Right ventricle myocardium inferior (tissue), 1 donor: ENCODE data around the gene RGL3. TPM values are rescaled to one million over a fixed set of nuclear protein-coding genes. Genes with fewer than 3 reads are reported as not detected.
A peak's percentile ranks its signal among the peaks of the same experiment; 100 is the strongest.
"Not testable (repeated sequence)": the region's sequence is repeated elsewhere in the genome, so short reads cannot be mapped to it uniquely, and the experiment has no call there.

Source experiments
- ATAC-seq: fragments of 200-7000 bp; cut with Tn5 transposase; one replicate; pipeline ENCODE4 v1.9.1; 2020; ENCODE audit warnings: mild to moderate bottlenecking, moderate library complexity
- DNase-seq: peaks from one replicate; pipeline ENCODE4 v3.0.0; 2021; ENCODE audit errors: missing footprints
- intact Hi-C: fragments of 100-400 bp; cut with DNase I; formaldehyde crosslinking; loops from one replicate; pipeline ENCODE4 v1.11.0; 2022
- total RNA-seq: library from RNA; stranded (reverse); fragmentation: NEBNext Ultra II Directional; extraction: Animal tissue kit (Norgen Biotek cat#: 25700); gene quantifications from one replicate; pipeline ENCODE4 v1.2.1, GENCODE V29; 2021
- donor health status: DM: no; HTN: yes; CAD: no; lungs with severe emphysema.

The RGL3 gene
- total RNA-seq, 1 donor from 2014 or later, result 10.5 TPM

DNA sequence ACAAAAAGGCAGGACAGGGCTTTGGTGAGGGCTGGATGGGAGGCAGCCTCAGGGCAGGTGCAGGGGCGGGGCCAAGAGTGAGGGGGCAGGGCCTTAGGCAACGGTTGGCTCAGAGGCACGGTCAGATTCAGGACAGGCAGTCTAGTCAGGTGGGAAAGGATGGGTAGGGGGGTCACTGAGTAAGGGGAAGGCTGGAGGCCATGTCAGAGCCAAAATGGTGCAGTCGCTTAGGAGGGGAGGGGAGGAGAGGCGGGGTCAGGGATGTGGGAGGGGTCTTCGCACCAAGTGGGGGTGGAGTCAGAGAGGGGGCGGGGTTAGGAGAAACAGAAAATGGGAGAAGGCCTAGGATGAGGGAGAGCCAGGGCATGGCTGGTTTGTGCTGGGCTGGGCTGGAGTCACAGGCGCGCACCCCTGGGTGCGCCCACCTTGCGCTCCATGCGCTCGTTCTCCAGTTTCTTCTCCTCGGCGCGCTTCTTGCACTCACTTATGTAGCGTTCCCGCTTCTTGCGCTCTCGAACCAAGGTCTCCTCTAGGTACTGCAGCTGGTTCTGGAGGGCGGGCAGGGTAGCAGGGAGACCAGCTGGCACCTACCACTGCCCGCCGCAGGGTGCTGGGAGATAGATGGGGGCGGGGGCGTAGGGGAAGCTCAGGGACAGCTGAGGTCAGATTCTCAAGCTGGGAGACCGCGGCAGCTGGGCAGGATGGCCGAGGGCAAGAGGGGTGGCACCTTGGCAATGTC is 6.8 kb upstream of the RGL3 start:
- ATAC-seq, result no peak
- intact Hi-C loops, result no loop called here
- no peak for DNase-seq

DNA sequence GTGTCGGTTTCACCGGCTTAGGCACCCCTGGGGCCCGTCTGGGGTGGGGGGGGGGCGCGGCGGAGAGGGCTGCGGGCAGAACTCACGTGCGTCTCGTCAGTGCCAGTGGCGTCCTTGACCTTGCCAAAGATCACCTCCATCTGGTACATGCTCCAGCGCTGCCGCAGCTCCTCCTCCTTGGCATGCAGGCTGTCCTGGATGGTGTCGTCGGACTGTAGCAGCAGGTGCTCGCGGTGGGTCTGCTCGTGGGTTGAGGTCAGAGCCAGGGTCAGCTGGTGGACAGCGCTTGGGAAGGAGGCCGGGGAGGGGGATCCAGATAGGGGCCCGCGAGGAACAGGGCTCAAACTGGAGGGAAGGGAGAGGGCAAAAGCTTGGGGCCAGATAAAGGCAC is 4.7 kb upstream of the RGL3 start:
- DNase-seq (no peak), ATAC-seq (no peak)
- intact Hi-C loops, result no loop called here

DNA sequence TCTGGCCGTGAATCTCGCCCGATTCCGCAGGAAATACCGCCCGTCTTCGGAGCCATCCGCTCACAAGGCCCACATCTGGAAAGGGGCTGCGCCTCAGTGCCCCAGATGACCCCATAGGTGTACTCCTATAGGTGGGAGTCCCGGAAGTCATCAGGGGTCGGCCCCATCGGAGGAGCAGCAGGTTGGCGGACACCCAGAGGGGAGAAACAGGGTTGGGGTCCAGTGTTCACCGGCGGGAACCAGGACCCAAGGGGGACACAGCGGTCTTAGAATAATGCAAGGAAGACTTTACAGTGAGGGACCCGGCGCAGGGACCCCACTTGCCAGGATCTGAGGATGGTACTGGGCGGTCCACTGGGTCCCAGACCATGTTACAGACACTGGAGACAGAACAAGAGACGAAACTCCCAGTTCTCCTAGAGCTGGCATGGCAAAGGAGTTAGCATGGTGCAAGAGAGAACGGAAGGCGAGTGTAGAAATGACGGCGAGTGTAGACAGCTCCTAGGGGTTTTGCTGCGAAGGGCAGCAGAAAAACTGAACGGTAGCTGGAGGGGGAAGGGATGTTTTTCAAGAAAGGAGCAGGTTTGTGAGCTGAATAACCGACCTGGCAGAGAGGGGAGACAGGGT is 4.2 kb upstream of the RGL3 start:
- ATAC-seq, result no peak
- DNase-seq, result no peak
- intact Hi-C loops, result no loop called here

DNA sequence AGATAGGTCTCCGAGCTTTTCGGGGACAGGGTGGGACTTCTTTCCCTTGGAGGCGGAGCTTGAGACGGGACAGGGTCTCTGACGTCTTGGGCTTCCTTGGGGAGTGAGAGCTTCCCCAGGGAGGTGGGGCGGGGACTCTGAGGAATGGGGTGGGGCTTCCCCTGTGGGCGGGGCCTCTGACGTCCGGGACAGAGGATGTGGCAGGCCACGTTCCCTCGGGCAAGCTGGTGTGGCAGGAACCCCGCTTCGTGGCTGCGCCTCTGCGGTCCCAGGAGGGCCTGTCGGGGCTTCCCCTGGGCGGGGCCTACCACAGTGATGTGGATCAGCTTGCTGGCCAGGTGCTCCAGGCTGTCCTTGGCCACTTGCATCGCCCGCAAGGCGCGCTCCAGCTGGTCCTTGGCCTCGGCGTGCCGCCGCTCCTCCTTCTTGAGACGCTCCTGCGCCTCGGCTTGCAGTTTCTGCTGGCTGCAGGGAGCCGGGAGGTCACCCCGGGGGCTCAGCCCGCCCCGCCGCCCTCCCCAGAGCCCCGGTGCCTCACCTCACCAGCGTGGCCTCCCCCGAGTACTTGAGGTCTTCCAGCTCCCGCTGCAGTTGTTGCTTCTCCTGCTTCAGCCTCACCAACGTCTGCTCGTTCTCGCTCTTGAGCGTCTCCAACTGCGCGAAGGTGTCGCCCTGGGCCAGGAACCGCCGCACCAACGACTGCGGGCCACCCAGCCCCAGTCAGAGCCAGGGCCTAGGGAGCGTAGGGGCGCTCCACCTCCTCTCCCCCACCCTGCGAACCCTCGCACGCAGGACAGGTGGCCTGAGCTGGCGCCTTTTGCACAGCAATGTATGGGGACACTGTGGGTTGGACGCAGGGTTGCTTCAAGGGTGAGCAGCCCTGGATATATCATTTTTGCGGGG is 3.3 kb upstream of the RGL3 start:
- peak; percentile 91 for DNase-seq
- ATAC-seq, result peak; percentile 66
- intact Hi-C loops, result no loop called here

DNA sequence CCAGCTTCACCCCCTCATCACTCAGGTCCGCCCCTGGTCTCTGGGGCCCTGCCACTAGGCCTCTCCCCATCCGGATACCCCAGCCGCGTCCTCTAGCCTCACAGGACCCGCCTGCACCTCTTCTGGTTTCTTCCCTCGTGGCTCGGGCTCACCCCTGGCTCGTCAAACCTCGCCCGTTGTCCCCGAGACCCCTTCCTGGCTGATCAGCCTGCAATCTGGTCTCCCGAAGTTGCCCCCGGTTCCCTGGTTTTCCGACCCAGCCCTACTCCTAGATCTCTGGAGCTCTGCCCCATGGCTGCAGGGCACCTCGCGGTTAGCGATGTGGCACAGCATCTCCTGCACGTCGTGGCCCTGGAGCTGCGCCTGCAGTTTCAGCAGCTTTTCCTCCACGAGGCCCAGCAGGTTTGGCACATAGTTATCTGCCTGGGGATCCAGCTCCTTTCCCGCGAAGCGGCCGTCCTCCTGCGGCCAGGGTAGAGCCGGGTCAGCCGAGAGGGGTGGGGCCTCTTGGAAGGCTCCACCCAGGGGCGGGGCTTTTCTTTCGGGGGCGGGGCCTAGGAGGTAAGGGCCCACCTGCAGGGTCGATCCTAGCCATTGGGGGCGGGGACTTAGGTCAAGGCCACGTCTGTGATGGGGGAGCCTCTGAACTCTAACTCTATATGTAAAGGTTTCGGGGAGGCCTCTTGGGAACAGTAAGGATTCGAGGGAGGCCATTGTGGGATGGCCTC is 2.4 kb upstream of the RGL3 start:
- intact Hi-C loops, result no loop called here
- ATAC-seq (peak; percentile 45), DNase-seq (peak; percentile 79)

DNA sequence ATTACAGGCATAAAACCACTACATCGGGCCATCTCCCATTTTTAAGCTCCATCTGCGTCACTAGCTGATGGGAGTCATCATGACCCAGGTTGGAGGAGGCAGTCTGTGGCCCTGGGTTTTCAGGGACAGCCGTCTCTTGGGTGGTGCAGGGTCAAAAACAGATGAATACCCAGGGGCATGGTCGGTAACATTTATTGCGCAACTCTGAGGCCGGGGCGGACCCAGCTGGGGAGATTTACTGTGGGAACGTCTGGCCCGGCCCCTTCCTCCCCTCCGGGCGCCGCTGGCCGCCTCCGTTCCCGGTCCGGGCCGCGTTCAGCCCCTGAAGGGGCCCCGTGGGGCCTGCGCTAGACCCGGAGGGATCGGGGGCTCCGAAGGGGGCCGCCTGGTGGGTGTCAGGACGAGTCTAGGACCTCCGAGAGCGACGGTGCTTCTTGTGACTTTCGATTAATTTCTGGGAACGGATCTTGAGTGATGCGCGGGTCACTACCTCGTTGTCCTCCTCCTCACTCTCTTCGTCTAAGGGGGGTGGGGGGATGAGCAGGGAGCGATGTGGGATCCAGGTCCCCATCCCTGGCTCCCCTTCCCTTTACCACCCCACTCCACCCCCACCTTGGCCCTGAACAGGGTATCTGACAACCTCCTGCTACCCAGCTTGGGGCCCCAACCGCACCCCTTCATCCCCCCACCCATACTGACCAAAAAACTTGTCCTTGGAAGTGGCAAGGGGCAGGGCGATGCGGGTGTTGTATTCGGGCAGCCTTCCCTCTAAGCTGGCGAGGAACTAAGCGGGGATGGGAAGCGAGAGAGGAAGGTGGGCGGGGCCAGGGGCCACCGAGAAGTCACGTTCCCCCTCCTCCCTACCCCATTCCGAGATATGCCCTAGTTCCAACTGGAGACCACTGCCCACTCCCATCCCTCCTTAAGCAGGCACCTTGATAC is 1.6 kb upstream of the RGL3 start:
- ATAC-seq (peak; percentile 75), DNase-seq (peak; percentile 75)
- intact Hi-C loops, result no loop called here

DNA sequence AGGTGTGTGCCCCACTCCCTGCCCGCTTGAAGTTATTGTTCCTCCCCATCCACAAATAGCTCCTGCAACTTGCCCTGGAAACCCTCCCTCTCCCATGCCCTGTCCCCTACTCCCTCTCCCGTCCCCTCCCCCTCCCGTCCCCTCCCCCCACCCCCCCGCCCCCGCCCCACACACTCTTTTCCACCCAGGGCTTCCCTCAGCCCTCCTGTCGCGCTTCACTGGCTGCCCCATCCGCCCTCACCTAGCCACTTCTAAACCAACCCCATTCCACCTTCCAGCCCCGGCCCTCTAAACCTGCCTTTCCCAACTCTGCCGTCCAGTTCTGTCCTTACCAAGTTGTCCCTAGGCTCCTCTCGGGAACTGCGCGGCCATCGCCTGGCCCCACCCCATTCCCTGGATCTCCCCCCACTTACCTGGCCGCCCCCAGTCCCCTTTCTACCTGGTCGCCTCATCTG is 993 bp downstream of the RGL3 start:
- DNase-seq (no peak), ATAC-seq (no peak)
- intact Hi-C loops, result no loop called here

DNA sequence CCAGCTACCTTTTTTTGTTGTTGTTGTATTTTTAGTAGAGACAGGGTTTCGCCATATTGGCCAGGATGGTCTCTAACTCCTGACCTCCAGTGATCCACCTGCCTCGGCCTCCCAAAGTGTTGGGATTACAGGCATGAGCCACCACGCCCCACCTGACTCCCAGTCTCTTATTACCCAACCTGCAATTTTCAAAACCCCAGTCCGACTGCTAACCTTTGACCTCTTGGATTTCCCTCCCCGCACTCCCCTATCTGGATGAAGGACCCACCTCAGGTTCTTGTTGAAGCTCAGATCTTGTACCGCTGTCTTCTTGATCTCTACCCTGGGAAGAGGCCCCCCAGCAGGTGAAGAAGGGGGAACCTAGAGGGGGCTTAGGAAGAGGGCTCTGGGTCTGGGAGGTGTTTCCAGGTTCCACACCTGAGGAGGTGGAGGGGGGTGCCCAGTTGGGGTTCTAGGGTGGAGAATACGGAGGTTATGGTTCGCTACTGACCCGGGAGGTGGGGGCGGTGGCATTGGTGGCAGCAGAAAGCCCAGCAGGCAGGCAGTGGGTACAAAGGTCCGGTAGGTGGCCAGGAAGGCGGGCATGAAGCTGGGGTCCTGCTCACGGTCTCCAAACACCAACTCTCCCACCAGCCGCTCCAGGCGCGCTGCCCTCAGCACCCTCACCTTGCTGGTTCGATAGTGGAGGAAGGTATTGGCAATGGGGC is 2.6 kb downstream of the RGL3 start:
- ATAC-seq (no peak), DNase-seq (no peak)
- intact Hi-C loops, result no loop called here

DNA sequence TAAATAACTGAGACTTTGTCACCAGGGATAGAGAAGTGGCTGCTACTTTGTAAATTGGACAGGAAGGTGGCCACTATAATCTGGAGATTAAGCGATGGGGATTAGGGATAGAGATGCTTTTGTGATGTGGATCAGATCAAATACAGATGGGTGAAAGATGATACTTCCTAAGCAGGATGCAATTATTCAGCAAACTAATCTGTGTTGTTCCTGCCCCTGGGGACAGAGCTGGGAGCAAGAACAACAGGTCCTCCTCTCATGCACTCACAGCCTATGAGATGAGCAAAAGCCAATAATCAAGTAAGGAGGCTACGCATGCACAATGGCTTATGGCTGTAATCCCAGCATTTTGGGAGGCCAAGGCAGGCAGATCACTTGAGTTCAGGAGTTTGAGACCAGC is 4.6 kb downstream of the RGL3 start:
- no peak for ATAC-seq
- no peak for DNase-seq
- intact Hi-C loops, result no loop called here

DNA sequence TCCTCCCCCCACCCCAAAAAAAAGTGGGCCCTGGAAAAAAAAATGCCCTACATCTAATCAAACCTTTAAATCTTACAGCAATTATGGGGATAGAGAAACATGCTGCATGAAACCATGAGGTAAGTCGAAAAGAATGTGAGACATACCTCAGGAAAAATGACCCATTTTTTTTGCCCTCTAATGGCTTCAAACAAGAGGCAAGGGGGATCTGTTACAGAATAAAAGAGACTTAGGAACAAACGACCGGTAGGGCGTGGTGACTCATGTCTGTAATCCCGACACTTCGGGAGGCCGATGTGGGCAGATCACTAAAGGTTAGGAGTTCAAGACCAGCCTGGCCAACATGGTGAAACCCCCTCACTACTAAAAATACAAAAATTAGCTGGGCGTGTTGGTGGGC is 8.4 kb downstream of the RGL3 start:
- DNase-seq (no peak), ATAC-seq (no peak)
- intact Hi-C loops, result no loop called here

DNA sequence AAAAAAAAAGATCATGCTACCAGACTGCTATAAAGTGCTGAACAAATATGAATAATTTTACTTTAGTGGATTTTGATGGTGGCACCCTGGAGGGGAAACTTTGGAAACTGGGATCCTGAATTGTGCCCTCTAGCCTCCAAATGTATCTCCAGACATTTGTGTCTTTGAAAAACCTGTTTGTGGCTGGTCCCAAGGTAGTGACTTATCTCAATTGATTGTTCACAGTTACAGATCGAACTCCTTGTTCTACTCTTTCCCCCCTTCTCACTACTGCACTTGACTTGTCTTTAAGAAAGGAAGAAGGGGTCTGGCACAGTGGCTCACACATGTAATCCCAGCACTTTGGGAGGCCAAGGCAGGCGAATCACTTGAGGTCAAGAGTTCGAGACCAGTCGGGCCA is 10.5 kb downstream of the RGL3 start:
- DNase-seq (no peak), ATAC-seq (no peak)
- intact Hi-C loops, result no loop called here

DNA sequence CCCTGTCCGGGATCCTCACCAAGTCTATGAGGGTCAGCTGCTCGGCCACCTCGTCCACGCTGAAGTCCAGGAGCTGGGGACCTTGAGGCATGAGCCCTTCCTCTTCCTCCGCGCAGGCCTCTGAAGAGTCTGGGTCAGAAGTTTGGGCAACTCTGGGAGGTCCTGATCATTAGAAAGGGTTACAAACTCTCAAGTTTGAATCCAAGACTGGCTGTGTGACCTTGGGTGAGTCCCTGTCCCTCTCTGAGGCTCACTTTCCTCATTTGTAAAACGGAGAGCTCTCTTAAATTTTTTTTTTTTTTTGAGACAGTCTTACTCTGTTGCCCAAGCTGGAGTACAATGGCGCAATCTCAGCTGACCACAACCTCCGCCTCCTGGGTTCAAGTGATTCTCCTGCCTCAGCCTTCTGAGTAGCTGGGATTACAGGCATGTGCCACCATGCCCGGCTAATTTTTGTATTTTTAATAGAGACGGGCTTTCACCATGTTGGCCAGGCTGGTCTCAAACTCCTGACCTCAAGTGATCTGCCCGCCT is 12.3 kb downstream of the RGL3 start:
- DNase-seq, intact Hi-C loops: not testable (repeated sequence)
- peak; percentile 14 for ATAC-seq

DNA sequence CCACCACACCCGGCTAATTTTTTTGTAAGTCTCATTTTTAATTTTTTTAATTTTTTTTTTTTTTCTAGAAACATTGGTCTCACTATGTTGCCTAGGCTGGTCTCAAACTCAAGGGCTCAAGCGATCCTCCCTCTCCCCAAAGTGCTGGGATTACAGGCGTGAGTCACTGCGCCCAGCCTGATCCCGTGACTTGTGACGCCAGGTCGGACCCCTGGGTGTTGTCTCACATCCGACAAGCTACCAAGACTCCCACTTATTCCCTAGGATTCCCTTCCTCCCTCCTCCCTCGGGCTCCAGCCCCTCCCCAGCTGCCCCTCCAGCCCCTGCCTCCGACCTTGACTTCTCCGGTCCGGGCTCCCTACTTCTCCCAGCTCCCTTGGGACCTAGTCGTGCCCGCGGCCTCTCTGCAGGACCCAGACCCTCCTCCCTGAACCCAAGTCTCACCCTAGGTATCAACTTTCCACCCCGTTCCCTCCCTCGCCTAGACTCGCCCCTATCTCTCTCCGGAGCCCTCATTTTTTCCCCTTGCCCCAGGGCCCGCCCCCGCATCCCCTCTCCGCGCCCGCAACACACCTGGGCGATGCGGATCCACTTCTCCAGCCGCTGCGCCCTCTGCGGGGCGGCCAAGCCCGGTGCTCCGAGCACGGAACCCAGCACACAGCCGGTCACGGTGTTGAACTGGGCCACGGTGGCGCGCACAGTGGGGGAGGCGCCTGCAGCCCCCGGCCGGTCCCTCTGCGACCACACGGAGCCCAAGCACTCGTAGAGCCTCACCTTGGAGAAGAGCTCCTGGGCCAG is 13.1 kb downstream of the RGL3 start:
- intact Hi-C loops, result no loop called here

DNA sequence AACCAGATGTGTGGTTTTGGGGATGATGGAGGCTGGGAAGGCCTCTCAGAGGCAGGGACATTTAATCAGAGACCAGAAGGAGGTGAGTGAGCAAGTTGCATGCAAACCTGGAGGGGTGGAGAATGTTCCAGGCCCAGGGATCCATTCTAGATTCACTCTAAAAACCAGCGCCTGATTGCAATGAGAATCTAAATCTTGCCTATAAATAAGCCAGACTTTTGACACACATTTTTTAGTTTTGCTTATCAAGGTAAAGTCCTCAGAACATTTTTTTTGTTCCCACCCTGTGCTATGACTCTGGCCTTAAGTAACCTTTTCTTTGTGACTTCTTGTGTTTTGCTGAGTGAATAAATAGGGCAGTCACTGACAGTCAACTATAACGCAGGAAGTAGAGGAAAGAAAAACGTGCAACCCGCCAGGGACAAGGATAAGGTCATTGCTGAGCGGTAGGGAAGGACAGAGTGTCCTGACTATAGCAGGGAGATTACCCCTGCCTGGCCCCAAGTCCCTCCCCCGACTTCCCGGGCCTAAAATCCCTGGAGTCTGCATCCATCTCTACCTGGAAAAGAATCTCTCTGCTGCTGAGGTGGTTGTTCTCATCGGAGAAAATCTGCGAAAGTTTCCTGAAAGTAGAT is 14.4 kb downstream of the RGL3 start:
- ATAC-seq (peak; percentile 54), DNase-seq (no peak)
- intact Hi-C loops, result no loop called here

More for the DNA sequence above, 13.1 kb downstream of the RGL3 start:
- DNase-seq (no peak), ATAC-seq (peak; percentile 70)

DNA sequence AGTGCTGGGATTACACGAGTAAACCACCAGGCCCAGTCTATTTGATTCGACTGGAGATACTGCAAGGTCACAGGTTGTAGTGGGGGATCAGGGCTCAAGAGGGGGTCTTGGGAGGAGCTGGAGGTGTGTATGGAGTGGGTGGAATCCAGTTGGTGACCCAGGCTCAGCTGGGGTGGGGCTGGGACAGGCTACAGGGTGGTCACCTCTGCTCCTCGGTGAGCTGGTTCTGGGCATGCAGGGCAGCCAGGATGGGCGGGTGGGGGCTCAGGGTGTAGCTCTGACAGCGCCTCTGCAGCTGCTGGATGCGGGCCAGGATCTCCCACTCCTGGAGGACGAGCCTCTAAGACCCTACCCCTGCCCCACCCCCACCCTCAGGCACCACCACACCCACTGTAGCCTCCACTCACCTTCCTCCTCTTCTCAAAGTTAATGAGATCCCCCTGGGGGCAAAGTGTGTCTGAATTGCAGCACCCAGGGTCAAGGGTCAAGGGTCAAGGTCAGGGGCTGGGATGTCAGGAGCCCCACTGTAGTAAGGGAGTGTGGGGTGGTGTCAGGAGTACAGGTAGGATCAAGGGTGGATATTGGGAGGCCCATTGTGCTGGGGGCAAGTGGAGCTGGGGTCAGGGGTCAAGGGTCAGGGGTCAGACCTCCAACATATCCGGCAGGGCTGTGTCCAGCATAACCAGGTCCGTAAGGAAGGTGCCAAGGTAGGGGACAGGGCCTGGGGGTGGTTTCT is 17.1 kb downstream of the RGL3 start:
- DNase-seq (no peak), ATAC-seq (no peak)
- intact Hi-C loops, result no loop called here
